Stomach smooth muscle (tissue), 2 donors: Measurements from ENCODE around the gene SLC17A9.
A peak's percentile ranks its signal among the peaks of the same experiment; 100 is the strongest.

Experiments used
- H3K27ac ChIP-seq: one replicate; pipeline ENCODE4 v1.7.0; 2013; ENCODE audit warnings: mild to moderate bottlenecking, low read length, inconsistent platforms
- H3K27me3 ChIP-seq, 2 donors: one replicate each; pipeline ENCODE4 v1.7.0; 2013; ENCODE audit warnings: low read length in 2 of 2; ENCODE audit not compliant: insufficient read depth in 2 of 2, control insufficient read depth in 1 of 2
- H3K36me3 ChIP-seq, 2 donors: one replicate each; pipeline ENCODE4 v1.7.0; 2013; ENCODE audit warnings: low read length in 2 of 2; ENCODE audit not compliant: control insufficient read depth in 2 of 2, insufficient read depth in 2 of 2
- H3K4me1 ChIP-seq: one replicate; pipeline ENCODE4 v1.7.0; 2013; ENCODE audit warnings: low read length; ENCODE audit not compliant: control insufficient read depth, insufficient read depth
- H3K4me3 ChIP-seq, 2 donors: one replicate each; pipeline ENCODE4 v1.7.0; 2013; ENCODE audit warnings: low read length in 2 of 2
- H3K9ac ChIP-seq, 2 donors: one replicate each; pipeline ENCODE4 v1.7.0; 2013; ENCODE audit warnings: low read length in 2 of 2, mild to moderate bottlenecking in 1 of 2
- H3K9me3 ChIP-seq, 2 donors: one replicate each; pipeline ENCODE4 v1.7.0; 2013; ENCODE audit warnings: low read length in 2 of 2; ENCODE audit not compliant: control insufficient read depth in 2 of 2
- donor health status: healthy.
- donor health status: Pancreatic carcinoma.

Gene SLC17A9

GRCh38 chr20:62971211-62971949 is 18.9 kb downstream of the SLC17A9 start:
- no peak overlapping the region for H3K4me3 ChIP-seq
- peaks cover 44 to 58% of the 10 kb centered on the region in 2 donors for H3K27me3 ChIP-seq
- H3K4me1 ChIP-seq, result peaks cover 7% of the 10 kb centered on the region
- H3K9me3 ChIP-seq, result no peaks in the 10 kb centered on the region
- no peaks in the 10 kb centered on the region for H3K36me3 ChIP-seq
- no peak overlapping the region for H3K27ac ChIP-seq
- no peak overlapping the region for H3K9ac ChIP-seq

- Histone ChIP-seq H3K9ac (no peak overlapping the region), H3K4me1 (peaks cover 7% of the 10 kb centered on the region), H3K27me3 (peaks cover 51 to 66% of the 10 kb centered on the region in 2 donors), H3K9me3 (no peaks in the 10 kb centered on the region), H3K27ac (no peak overlapping the region), H3K4me3 (peak overlapping the region; percentile 40 to 64), H3K36me3 (no peaks in the 10 kb centered on the region)
Observed at GRCh38 chr20:62971950-62972844, 19.7 kb downstream of the SLC17A9 start.

- peaks cover 7% of the 10 kb centered on the region for H3K4me1 ChIP-seq
- H3K27me3 ChIP-seq, result peaks cover 55 to 71% of the 10 kb centered on the region in 2 donors
- peak overlapping the region; percentile 40 to 64 for H3K4me3 ChIP-seq
- H3K9me3 ChIP-seq, result no peaks in the 10 kb centered on the region
- H3K36me3 ChIP-seq, result no peaks in the 10 kb centered on the region
- H3K9ac ChIP-seq, result no peak overlapping the region
- no peak overlapping the region for H3K27ac ChIP-seq
Observed at GRCh38 chr20:62972845-62973745, 20.6 kb downstream of the SLC17A9 start.

GRCh38 chr20:62975251-62975760 is 22.8 kb downstream of the SLC17A9 start:
- H3K27me3 ChIP-seq, result peaks cover 69 to 83% of the 10 kb centered on the region in 2 donors
- no peak overlapping the region for H3K4me3 ChIP-seq
- H3K9me3 ChIP-seq, result no peaks in the 10 kb centered on the region
- peaks cover 7% of the 10 kb centered on the region for H3K4me1 ChIP-seq
- H3K36me3 ChIP-seq, result no peaks in the 10 kb centered on the region
- H3K9ac ChIP-seq, result no peak overlapping the region
- no peak overlapping the region for H3K27ac ChIP-seq

GRCh38 chr20:62975812-62976508 is 23.5 kb downstream of the SLC17A9 start:
- no peak overlapping the region for H3K4me3 ChIP-seq

GRCh38 chr20:62976886-62977285 is 24.4 kb downstream of the SLC17A9 start:
- Histone ChIP-seq H3K4me1 (peaks cover 7% of the 10 kb centered on the region), H3K9ac (no peak overlapping the region), H3K27ac (no peak overlapping the region), H3K36me3 (no peaks in the 10 kb centered on the region), H3K9me3 (no peaks in the 10 kb centered on the region), H3K27me3 (peaks cover 66 to 82% of the 10 kb centered on the region in 2 donors), H3K4me3 (no peak overlapping the region)

More at GRCh38 chr20:62975812-62976508, 23.5 kb downstream of the SLC17A9 start:
- H3K9me3 ChIP-seq, result no peaks in the 10 kb centered on the region
- no peak overlapping the region for H3K9ac ChIP-seq
- H3K27me3 ChIP-seq, result peaks cover 69 to 81% of the 10 kb centered on the region in 2 donors
- H3K4me1 ChIP-seq, result peaks cover 7% of the 10 kb centered on the region
- H3K36me3 ChIP-seq, result no peaks in the 10 kb centered on the region
- no peak overlapping the region for H3K27ac ChIP-seq

- Histone ChIP-seq H3K9ac (no peak overlapping the region), H3K27me3 (peaks cover 68 to 82% of the 10 kb centered on the region in 2 donors), H3K27ac (no peak overlapping the region), H3K4me1 (peaks cover 2% of the 10 kb centered on the region), H3K4me3 (no peak overlapping the region), H3K9me3 (no peaks in the 10 kb centered on the region), H3K36me3 (no peaks in the 10 kb centered on the region)
Observed at GRCh38 chr20:62977613-62978560, 25.4 kb downstream of the SLC17A9 start.

- H3K36me3 ChIP-seq, result no peaks in the 10 kb centered on the region
- no peak overlapping the region for H3K4me3 ChIP-seq
- no peaks in the 10 kb centered on the region for H3K4me1 ChIP-seq
- H3K9ac ChIP-seq, result no peak overlapping the region
- peaks cover 66 to 80% of the 10 kb centered on the region in 2 donors for H3K27me3 ChIP-seq
- no peaks in the 10 kb centered on the region for H3K9me3 ChIP-seq
- H3K27ac ChIP-seq, result no peak overlapping the region
Observed at GRCh38 chr20:62978561-62978943, 26.0 kb downstream of the SLC17A9 start.

GRCh38 chr20:62979310-62979709 is 26.8 kb downstream of the SLC17A9 start:
- no peak overlapping the region for H3K4me3 ChIP-seq
- no peaks in the 10 kb centered on the region for H3K36me3 ChIP-seq
- no peak overlapping the region for H3K27ac ChIP-seq
- H3K9ac ChIP-seq, result no peak overlapping the region
- no peaks in the 10 kb centered on the region for H3K9me3 ChIP-seq
- H3K4me1 ChIP-seq, result no peaks in the 10 kb centered on the region
- H3K27me3 ChIP-seq, result peaks cover 65 to 79% of the 10 kb centered on the region in 2 donors
